Measurements from ENCODE around the gene IFNL1. TPM values are rescaled to one million over a fixed set of nuclear protein-coding genes. Genes with fewer than 3 reads are reported as not detected.

IFNL1 gene
- total RNA-seq, 1 donor from 2014 or later = not detected

- Histone ChIP-seq H3K4me3 (no peak overlapping the region), H3K4me1 (no peaks in the 10 kb centered on the region), H3K27me3 (ENCODE audit: low read depth) (peaks cover 45% of the 10 kb centered on the region), H3K27ac (replicated peaks) (no peak overlapping the region), H3K9me3 (replicated peaks) (peaks cover 62% of the 10 kb centered on the region), H3K36me3 (no peaks in the 10 kb centered on the region)
- intact Hi-C loops (cut with micrococcal nuclease) = no loop called here
- no peak for DNase-seq
- no peak for TF ChIP-seq CTCF (IDR thresholded peaks at IDR 0.05; ENCODE audit: borderline replicate concordance)
Measured at GRCh38 chr19:39284032-39284431, 12.2 kb upstream of the IFNL1 start.

- no peak for TF ChIP-seq CTCF (IDR thresholded peaks at IDR 0.05; ENCODE audit: borderline replicate concordance)
- DNase-seq = no peak
- Histone ChIP-seq H3K27me3 (ENCODE audit: low read depth) (peaks cover 89% of the 10 kb centered on the region), H3K27ac (replicated peaks) (no peak overlapping the region), H3K4me3 (no peak overlapping the region), H3K9me3 (replicated peaks) (peaks cover 12% of the 10 kb centered on the region), H3K36me3 (no peaks in the 10 kb centered on the region), H3K4me1 (no peaks in the 10 kb centered on the region)
- intact Hi-C loops (cut with micrococcal nuclease) = no loop called here
Measured at GRCh38 chr19:39293394-39293793, 2.8 kb upstream of the IFNL1 start.

GRCh38 chr19:39296906-39297305 is 699 bp downstream of the IFNL1 start:
- Histone ChIP-seq H3K4me3 (no peak overlapping the region), H3K27me3 (ENCODE audit: low read depth) (peaks cover 97% of the 10 kb centered on the region), H3K36me3 (no peaks in the 10 kb centered on the region), H3K9me3 (replicated peaks) (no peaks in the 10 kb centered on the region), H3K4me1 (no peaks in the 10 kb centered on the region), H3K27ac (replicated peaks) (no peak overlapping the region)
- no peak for TF ChIP-seq CTCF (IDR thresholded peaks at IDR 0.05; ENCODE audit: borderline replicate concordance)
- DNase-seq = no peak
- intact Hi-C loops (cut with micrococcal nuclease) = no loop called here

- Histone ChIP-seq H3K27me3 (ENCODE audit: low read depth) (peaks cover 95% of the 10 kb centered on the region), H3K4me3 (no peak overlapping the region), H3K36me3 (no peaks in the 10 kb centered on the region), H3K9me3 (replicated peaks) (no peaks in the 10 kb centered on the region), H3K4me1 (no peaks in the 10 kb centered on the region), H3K27ac (replicated peaks) (no peak overlapping the region)
- no peak for TF ChIP-seq CTCF (IDR thresholded peaks at IDR 0.05; ENCODE audit: borderline replicate concordance)
- intact Hi-C loops (cut with micrococcal nuclease) = no loop called here
- no peak for DNase-seq
Measured at GRCh38 chr19:39297931-39298634, 1.9 kb downstream of the IFNL1 start.

GRCh38 chr19:39299404-39299803 is 3.2 kb downstream of the IFNL1 start:
- peaks cover 95% of the 10 kb centered on the region for H3K27me3 ChIP-seq (ENCODE audit: low read depth)
- H3K4me3 ChIP-seq = no peak overlapping the region
- H3K4me1 ChIP-seq = no peaks in the 10 kb centered on the region
- intact Hi-C loops (cut with micrococcal nuclease) = no loop called here
- no peaks in the 10 kb centered on the region for H3K36me3 ChIP-seq
- H3K9me3 ChIP-seq (replicated peaks) = no peaks in the 10 kb centered on the region
- no peak for DNase-seq
- H3K27ac ChIP-seq (replicated peaks) = no peak overlapping the region
- no peak for TF ChIP-seq CTCF (IDR thresholded peaks at IDR 0.05; ENCODE audit: borderline replicate concordance)
